HG03378 (cell line): ENCODE data around the gene RAP1GAP.

Experiments
- ATAC-seq: cut with Tn5 transposase; IDR thresholded peaks from one replicate; pipeline ENCODE4 v1.9.1; 2021; ENCODE audit warnings: mild to moderate bottlenecking, moderate library complexity; ENCODE audit not compliant: unreplicated experiment

Gene RAP1GAP

GRCh38 chr1:21614419-21615115 is 54.6 kb downstream of the RAP1GAP start:
- no peak for ATAC-seq

DNA sequence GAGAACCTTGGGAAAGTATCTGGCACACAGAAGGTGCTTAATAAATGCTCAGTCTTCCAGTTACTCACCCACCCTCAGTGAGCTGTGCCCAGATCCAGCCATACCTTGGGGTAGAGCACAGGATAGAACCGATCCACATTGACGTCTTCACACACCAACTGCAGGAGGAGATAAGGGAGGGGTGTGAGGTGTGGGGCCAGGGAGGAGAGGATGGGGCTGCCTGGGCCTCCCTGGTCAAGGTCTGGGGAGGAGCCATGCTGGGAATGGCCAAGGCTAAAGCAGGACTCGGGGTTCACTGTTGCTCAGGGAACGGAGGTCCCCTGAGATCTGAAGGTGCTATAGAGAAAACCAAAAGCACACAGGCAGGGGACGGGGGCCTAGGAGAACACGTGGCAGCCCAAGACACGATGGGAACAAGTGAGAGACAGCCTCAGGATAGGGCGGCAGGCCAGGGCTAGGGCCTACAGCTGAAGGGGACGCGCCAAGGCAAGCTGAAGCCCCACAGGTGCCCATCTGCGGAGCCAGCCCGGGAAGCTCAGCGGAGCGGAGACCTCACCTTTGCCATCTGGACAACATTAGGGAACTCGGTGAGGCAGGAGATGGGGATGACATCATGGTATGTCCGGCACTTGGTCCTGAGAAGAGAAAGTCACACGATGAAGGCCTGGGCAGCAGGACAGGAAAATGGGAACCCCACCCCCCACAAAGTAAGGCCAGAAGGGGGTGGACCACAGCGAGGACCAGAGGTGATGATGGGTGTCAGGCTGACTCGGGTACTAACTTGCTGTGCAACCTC is 55.9 kb downstream of the RAP1GAP start:
- ATAC-seq: no peak

GRCh38 chr1:21612057-21612456 is 57.1 kb downstream of the RAP1GAP start:
- ATAC-seq: no peak

DNA sequence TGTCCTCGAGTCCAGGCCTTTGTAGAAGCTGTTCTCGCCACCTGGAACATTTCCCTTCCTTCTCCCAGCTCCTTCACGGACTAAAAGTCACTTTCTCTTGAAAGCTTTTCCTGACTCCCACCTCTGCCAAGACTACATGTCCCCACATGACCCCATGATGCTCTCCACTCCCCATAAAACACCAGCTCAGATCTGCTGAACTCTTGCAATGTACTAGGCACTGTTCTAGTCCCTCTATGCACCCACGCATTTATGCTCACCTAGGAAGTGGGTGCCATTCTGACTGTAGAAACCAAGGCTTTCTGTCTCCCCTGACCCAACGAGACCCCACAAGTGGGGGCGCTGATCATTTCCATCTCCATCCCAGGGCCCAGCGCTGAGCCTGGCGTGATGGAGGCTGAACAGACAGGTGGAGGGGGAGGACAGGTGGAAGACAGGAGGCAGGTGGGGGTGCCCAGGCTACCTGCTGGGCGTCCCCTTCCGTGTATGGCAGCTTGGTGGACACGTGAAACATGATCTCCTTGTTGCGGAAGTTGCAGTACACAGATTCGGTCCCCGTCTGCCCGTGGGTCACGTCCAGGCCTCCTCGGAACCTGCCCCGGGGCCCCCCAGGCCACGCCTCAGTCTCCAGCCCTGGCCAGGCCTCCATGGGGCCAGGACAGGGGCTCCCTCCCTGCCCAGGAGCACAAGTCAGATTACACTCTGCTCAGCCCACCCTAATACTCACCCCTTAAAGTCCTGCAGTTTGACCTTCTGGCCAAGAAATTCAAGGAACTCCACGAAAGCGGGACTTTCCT is 58.0 kb downstream of the RAP1GAP start:
- ATAC-seq: no peak

DNA sequence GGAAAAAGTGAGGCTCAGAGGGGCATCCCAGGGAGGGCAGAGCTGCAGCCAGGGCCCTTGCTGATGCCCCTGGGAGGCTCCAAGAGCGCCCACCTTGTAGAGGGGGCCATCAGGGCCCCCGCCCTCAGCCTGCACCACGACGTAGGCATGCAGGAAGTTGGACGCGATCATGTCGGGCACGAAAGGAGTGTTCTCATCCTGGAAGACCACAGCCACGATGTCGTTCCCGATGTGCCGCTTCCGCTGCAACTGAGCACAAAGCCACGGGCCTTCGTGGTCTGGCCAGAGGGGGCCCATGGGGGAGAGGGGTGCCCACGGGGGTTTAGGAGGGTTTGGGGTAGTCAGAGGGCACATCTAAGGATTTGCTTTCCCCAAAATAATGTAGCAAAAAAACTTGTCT is 59.1 kb downstream of the RAP1GAP start:
- ATAC-seq: no peak

DNA sequence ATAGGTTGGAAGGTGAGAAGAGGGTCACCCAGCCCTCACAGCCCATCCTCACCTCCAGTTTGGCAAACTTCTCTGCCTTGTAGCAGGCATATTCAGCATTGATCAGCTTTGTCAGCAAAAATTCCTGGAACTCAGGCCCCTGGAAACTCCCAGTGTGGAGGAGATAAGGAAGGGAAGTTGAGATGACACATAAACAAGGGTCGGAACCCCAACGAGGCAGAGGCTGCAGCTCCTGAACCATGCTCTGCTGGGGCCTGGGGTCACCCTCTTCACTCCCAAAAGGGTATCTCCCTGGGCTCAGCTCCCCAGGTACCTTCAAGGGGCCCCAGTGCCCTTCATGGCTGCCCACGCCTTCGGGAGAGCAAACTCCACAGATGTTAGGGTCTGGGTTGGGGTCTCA is 60.4 kb downstream of the RAP1GAP start:
- ATAC-seq: no peak

- ATAC-seq: no peak
Measured at GRCh38 chr1:21607549-21608529, 61.3 kb downstream of the RAP1GAP start.

DNA sequence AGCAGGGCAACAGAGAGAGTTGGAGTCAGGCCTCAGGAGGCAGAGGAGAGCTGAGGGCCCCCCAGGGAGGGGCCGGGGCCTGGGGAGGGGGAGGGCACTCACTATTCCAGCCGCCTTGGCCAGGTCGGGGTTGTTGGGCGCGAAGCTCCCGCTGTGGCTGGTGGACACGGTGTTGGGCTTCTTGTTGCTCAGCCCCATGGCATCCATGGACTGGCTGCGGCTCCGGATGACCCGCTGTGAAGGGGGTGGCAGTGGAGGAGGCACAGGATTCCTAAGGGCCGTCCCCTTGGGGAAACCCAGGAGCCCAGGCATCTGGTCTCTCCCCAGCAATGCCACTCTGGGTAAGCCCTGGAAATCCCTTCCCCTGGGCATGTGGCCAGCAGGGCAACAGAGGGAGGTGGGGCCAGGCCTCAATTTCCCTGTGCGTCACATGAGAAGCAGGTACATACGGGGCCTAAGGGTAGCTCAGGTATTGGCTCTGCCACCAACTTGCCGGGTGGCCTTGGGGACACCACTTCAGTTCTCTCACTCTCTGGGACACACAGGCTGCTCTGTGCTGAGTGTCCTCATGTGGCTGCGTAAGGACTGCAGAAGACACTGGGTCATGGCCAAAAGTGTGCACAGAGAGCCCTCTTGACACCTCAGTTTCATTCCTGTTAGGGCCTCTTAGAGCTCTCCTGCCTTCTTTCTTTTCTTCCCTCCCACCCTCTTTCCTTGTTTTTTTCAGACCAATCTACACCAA is 63.0 kb downstream of the RAP1GAP start:
- ATAC-seq: no peak

GRCh38 chr1:21605012-21605715 is 64.0 kb downstream of the RAP1GAP start:
- no peak for ATAC-seq

- ATAC-seq: no peak
Measured at GRCh38 chr1:21604208-21604957, 64.8 kb downstream of the RAP1GAP start.

DNA sequence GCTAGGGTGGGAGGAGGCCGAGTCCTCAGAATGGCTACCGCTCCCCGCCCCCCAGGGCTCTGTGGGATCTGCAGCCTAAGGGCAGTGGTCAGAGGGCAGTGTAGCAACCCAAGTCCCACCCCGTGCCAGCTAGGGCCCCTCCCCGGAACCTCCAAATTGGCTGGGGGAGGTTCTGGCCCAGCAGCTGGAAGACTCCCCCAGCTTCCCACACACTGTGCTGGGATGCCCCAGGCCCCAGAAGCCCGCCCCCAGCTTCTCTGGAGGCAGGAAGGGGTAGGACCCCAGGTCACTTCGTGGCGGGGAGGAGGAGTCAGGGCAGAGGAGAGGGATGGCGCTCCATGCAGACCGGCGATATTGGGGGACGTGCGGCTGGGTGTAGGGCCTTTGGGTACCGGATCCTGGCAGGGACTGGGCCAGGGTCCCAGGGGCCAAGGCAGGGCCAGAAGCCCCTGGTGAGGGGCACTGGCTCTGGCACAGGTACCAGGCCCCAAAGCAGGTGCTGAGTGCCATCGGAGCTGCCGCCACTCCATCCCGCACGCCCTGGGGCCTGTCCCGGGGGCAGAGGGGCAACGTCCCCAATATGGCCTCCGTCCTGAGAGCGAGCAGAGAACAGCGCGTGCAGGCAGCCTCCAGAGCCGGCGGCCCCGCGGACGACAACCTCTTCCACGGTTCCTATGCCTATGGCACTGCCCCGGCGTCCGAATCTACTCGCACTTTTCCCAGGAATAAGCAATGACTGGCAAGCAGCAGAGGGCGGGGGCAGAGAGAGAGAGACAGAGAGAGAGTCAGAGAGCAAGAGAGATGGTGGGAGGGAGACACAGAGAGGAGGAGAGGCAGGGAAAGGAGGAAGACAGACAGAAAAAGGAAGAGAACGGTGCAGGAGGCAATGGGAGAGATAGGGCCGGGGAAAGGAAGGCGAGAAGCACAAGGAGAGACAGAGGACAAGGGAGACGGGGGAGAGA is 65.7 kb downstream of the RAP1GAP start:
- no peak for ATAC-seq

- ATAC-seq: no peak
Measured at GRCh38 chr1:21601278-21602048, 67.7 kb downstream of the RAP1GAP start.

DNA sequence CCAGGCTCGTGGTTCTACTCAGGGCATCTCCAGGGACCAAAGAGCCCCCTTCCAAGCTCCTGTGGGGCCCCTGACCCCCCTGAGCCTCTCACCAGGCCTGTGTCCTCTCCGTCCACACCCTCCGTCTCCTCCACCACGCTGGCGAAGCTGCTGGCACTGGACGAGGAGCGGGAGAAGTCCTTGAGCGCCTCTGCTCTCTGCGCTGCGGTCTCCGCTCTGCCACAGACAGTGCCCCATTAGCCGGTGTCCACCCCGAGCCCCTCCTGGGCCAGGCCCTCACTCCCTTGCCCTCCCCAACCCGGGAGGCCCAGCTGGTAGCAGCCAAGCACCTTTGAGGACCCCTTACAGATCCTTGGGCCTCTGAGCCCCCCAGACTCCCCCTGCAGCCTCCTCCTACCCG is 69.8 kb downstream of the RAP1GAP start:
- ATAC-seq: no peak

DNA sequence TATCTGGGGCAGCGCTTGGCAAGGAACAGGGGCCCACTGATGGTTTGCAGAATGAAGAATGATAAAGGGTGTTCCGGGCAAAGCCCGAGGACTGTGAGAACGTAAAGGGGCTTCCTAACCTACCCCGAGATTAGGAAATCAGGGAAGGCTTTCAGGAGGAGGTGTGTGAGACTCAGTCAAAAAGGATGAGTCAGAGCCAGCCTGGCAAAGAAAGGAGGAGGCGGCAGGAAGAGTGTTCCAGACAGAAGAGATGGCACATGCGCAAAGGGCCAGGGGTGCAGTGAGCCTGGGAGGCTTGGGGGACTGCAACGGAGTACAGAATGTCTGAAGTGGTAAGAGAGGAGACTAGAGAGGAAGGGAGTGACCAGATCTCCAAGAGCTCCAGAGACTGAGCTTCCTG is 70.3 kb downstream of the RAP1GAP start:
- ATAC-seq: no peak

DNA sequence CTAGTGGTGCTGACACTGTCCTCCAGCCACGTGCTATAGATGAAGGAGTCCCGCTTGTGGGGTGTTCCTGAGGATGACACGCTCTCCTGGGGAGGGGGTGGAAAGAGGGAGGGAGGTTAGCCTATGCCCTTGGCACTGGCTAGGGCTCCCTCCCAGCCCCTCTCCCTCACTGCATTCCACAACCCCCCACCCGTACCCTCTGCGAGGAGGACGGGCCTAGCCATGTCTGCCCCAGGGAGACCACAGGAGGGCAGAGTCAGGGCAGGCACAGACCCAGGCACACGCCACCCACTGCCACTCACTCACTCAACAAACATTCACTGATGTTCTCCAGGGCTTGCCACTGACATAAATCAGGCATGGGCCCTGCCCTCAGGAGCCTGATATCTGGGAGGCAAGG is 70.7 kb downstream of the RAP1GAP start:
- ATAC-seq: no peak

GRCh38 chr1:21597753-21598152 is 71.4 kb downstream of the RAP1GAP start:
- ATAC-seq: no peak

- no peak for ATAC-seq
Measured at GRCh38 chr1:21596628-21597027, 72.5 kb downstream of the RAP1GAP start.
